Esophagus squamous epithelium (tissue), 4 donors: ENCODE measurements around the gene HHATL.

Experiments
- POLR2A ChIP-seq, 4 donors: fragments of 450-650 bp; IDR thresholded peaks; one replicate each; pipeline ENCODE4 v1.6.1; 2017; ENCODE audit warnings: antibody characterized with exemption in 4 of 4, mild to moderate bottlenecking in 4 of 4, moderate library complexity in 3 of 4
- TF ChIP-seq, protein P1 (sequence below), 6 experiments: fragments of 450-650 bp in 4 of 6; fragments of 200-600 bp in 2 of 6; sonication (generic) in 2 of 6; IDR thresholded peaks; one replicate each; pipeline ENCODE4 v1.5.1; 2016 to 2019; ENCODE audit warnings: antibody characterized with exemption in 6 of 6, mild to moderate bottlenecking in 4 of 6, moderate library complexity in 4 of 6

DNA sequence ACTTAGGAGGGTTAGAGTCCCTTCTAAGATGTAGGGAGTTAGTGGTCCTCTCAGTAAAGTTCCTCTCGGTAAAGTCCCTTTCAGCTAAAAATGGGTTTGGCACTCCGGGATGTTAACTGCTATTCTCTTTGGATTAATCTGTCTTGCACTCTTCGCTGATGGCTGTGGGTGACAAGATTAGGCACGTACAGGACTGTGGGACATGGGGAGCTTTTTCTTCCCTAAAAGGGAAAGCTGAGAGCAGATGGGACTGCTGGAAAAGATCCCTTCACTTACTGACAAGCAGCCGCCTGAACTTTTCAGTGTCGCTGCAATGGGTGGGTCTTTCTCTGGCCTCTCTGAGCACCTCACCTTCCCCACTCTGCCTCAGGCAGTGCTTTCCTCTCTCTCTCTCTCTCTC, 16.4 kb upstream of the HHATL start:
- TF ChIP-seq, protein P1, sequence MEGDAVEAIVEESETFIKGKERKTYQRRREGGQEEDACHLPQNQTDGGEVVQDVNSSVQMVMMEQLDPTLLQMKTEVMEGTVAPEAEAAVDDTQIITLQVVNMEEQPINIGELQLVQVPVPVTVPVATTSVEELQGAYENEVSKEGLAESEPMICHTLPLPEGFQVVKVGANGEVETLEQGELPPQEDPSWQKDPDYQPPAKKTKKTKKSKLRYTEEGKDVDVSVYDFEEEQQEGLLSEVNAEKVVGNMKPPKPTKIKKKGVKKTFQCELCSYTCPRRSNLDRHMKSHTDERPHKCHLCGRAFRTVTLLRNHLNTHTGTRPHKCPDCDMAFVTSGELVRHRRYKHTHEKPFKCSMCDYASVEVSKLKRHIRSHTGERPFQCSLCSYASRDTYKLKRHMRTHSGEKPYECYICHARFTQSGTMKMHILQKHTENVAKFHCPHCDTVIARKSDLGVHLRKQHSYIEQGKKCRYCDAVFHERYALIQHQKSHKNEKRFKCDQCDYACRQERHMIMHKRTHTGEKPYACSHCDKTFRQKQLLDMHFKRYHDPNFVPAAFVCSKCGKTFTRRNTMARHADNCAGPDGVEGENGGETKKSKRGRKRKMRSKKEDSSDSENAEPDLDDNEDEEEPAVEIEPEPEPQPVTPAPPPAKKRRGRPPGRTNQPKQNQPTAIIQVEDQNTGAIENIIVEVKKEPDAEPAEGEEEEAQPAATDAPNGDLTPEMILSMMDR (IDR thresholded peaks at IDR 0.05), result no peak
- TF ChIP-seq POLR2A (IDR thresholded peaks at IDR 0.05), result no peak
